ENCODE results near the gene CMIP. TPM values are rescaled to one million over a fixed set of nuclear protein-coding genes. Genes with fewer than 3 reads are reported as not detected.

CMIP gene
- total RNA-seq, 1 experiment from 2014 or later = 1.4 TPM

DNA sequence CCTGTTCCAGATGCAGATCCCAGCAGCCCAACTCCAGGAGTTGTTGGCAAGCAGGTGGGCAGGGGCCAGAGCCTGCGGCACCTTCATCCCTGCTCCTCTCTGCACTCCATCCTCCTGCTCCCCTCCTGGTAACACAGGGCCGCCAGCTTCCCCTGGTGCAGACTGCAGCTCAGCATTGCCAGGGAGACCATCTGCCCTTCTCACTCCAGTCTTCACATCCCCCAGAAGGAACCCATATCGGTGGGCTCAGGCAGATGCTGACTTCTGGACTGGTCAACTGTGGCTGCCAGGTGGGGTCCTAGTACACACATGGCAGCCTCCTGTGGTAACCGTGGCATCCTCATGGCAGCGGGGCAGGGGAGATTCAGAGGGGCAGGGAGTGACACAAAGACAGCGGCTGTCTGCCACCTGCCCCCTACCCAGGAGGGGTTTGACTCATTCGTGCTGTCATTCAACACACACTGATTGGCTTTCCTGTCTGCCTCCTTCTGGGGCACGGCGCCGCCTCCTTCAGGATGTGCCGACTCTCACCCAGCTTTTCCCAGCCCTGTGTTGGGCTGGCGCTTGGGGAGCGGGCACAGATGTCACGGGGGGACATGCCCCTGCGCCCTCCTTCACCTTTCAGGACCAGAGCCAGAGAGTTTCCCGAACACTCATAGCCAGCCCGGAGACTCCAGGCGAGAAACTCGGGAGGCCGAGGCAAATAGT is 120.9 kb downstream of the CMIP start:
- Histone ChIP-seq H3K9me3 (no peaks in the 10 kb centered on the region), H3K27me3 (no peaks in the 10 kb centered on the region), H3K4me3 (no peak overlapping the region), H3K36me3 (no peaks in the 10 kb centered on the region)
- no peak for DNase-seq

DNA sequence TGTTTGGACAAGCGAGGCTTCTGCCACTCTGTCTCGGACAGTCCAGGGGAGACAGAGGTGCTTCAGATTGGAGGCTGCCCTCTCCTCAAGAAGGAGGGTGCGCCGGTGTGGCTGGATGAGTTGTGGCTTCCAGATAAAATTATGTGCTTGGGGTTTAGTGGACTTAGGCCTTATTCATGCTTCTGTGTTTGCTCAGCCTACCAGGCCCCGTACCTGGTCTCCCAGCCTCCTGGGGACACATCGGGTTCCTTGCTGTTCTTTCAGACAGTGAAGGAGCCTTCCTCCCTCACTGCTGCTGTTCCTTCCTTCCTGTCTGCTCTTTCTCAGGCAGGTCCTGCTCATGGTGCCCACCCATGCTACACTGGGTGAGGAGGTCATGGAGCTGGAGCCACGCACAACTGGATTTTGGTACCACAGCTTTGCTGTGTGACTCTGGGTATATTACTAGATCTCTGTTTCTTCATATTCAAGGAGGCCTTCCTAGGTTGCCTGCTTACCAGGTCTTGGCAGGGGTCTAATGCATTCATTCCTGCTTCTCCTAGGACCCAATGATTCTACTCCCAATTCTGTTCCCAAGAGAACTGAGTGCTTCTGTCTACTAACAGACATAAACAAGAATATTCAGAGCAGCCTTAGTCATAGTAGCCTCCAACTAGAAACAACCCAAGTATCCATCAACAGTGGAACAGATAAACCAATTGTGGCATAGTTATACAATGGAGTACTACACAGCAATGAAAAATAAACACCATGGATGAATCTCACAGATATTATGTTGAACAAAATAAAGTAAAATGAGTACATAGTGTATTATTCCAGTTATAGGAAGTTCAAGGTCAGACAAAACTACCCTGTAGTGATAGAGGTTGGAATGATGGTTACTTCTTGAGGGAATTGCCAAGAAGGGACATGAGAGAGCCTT is 121.7 kb downstream of the CMIP start:
- Histone ChIP-seq H3K36me3 (no peaks in the 10 kb centered on the region), H3K27me3 (no peaks in the 10 kb centered on the region), H3K9me3 (no peaks in the 10 kb centered on the region), H3K4me3 (no peak overlapping the region)
- no peak for DNase-seq

DNA sequence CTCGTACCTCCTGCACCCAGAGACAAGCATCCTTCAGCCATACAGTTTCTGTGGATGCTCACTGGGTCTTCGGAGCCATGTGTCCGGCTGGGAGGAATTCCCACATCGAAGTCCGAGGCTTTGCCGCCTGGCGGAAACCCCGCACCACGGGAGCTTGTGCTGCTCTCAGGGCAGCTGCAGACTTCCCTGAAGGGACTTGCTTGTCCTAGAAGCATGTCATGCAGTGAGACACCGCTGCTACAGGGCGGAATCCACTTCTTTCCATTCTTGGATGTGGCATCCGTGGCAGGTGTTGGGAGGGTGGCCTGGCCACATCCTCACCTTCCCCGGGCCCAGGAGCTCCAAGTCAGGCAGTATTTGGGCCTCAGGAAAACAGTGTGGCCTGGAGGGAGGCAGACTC is 122.5 kb downstream of the CMIP start:
- Histone ChIP-seq H3K36me3 (no peaks in the 10 kb centered on the region), H3K27me3 (no peaks in the 10 kb centered on the region)
- DNase-seq = no peak

DNA sequence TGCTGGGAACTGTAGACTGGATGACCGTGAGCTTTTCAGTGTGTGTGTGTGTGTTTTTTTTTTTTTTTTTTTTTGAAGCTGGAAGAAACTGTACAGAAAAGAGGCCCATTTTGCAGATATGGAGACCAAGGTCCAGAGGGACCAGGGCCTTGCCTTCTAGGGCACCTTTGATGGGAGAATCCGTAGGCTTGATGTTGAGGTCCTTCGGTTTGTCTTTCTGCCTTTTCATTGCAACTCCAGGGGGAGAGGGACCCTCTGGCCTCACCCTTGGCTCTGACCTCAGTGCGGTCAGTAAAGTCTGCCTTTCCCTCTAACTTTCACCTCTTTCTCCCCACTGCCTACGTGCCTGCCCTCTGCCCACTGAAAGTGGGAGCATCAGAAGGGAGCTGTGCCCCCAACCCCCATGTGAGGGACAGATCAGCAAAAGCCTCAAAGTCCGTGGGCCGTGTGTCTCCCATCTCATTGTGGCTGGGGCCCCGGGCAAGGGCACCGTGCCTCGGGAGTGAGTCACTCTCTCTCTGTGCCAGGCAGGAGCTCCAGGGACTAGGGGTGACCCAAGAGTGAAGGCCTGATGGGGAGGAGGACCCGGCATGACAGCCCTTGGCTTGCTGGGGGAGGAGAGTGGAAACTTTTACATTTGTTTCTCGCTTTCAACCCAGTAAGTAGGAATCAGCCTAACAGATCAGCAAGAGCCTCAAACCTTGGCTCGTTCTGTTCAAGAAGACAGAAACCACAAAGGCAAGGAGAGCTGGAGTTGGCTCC is 123.6 kb downstream of the CMIP start:
- peak; percentile 86 for DNase-seq
- H3K9me3 ChIP-seq = no peaks in the 10 kb centered on the region
- H3K4me3 ChIP-seq = no peak overlapping the region
- H3K36me3 ChIP-seq = no peaks in the 10 kb centered on the region
- no peaks in the 10 kb centered on the region for H3K27me3 ChIP-seq

More for the DNA sequence above, 122.5 kb downstream of the CMIP start:
- Histone ChIP-seq H3K4me3 (no peak overlapping the region), H3K9me3 (no peaks in the 10 kb centered on the region)

DNA sequence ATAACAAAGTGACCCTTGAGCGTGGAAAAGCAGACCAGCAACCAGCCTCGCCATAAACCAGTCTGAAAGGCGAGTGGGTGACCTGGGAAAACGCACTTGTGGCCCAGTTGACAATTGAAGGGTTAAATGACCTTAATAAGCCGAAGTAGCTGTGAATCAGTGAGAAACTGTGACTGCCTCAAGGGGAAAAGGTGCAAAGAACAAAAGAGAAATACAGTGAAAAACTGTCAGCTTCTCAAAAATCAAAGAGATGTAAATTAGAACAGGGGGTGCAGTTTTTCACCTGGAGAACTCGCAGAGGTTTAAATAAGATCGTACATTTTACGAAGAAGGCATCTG is 124.1 kb downstream of the CMIP start:
- H3K36me3 ChIP-seq = no peaks in the 10 kb centered on the region
- H3K9me3 ChIP-seq = no peaks in the 10 kb centered on the region
- H3K27me3 ChIP-seq = no peaks in the 10 kb centered on the region
- H3K4me3 ChIP-seq = no peak overlapping the region
- no peak for DNase-seq

DNA sequence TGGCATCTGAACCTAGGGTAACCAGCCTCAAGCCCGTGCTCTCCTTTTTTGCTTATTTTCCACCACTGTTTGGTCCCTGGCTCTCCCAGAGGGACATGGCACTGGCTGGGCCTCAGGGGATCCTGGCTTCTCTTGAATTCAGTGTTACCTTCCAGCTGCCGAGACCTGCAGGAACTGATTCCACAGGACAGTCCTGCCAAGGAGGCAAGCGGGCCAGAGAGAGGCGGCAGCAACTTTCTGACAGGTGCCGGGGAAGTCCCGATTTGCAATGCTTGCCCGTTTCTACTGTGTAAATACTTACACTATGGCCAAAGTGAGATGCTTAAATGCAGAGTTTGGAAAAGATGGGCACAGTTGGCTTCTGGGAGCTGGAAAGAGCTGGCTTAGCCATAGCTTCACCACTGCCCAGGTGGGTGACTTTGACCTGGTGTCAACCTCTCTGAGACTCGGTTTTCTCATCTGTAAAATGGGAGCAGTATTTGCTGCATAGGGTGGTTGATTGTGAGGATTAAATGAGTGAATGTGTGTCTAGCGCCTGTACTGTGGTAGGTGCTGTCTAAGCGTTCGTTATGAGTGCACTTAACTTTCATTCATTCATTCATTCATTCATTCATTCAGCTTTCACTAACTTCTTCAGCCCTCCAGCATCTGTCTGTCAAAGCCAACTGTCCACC is 124.9 kb downstream of the CMIP start:
- DNase-seq = no peak
- Histone ChIP-seq H3K9me3 (no peaks in the 10 kb centered on the region), H3K36me3 (no peaks in the 10 kb centered on the region), H3K4me3 (no peak overlapping the region), H3K27me3 (no peaks in the 10 kb centered on the region)

DNA sequence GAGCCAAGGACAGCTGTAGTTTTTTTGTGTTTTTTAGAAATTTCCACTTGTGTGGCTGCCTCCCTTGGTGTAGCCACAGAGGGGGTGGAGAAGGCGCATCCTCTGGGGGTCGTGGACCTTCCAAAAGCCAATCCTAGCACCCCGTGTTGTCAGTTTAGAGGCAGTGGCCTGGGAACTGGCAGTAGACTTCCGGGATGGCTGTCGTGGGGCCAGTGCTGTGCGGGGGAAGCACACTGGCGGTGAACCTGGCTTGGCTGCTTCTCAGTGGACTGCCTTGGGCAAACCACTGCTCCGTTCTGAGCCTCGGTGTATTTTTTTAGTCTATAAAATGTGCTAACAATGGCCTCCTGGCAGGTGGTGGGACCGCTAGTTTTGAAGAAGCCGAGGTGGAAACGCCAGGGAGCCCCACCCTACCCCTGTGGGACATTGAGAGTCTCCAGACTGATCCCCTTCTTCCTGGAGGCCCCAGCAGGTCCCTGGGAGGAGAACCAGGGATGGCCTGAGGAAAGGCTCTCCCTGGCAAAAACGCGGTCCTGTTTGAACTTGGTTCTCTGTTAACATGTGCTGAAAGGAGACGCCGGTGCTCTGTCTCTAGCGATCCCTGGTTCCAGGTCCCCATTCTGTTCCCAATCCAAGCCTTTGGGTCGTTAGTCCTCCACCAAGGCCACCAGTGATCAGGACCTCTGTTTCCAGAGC is 125.7 kb downstream of the CMIP start:
- Histone ChIP-seq H3K4me3 (no peak overlapping the region), H3K9me3 (no peaks in the 10 kb centered on the region), H3K27me3 (no peaks in the 10 kb centered on the region), H3K36me3 (no peaks in the 10 kb centered on the region)
- DNase-seq = no peak

DNA sequence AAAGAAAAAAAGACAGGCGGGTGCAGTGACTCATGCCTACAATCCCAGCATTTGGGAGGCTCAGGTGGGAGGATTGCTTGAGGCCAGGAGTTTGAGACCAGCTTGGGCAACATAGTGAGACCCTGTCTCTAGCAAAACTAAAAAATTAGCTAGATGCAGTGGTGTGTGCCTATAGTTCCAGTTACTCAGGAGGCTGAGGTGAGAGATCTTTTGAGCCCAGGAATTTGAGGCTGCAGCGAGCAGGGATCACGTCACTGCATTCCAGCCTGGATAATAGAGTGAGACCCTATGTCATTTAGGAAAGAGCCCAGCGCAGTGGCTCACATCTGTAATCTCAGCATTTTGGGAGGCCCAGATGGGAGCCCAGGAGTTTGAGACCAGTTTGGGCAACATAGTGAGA is 126.6 kb downstream of the CMIP start:
- Histone ChIP-seq H3K36me3 (no peaks in the 10 kb centered on the region), H3K4me3 (no peak overlapping the region), H3K27me3 (no peaks in the 10 kb centered on the region)

DNA sequence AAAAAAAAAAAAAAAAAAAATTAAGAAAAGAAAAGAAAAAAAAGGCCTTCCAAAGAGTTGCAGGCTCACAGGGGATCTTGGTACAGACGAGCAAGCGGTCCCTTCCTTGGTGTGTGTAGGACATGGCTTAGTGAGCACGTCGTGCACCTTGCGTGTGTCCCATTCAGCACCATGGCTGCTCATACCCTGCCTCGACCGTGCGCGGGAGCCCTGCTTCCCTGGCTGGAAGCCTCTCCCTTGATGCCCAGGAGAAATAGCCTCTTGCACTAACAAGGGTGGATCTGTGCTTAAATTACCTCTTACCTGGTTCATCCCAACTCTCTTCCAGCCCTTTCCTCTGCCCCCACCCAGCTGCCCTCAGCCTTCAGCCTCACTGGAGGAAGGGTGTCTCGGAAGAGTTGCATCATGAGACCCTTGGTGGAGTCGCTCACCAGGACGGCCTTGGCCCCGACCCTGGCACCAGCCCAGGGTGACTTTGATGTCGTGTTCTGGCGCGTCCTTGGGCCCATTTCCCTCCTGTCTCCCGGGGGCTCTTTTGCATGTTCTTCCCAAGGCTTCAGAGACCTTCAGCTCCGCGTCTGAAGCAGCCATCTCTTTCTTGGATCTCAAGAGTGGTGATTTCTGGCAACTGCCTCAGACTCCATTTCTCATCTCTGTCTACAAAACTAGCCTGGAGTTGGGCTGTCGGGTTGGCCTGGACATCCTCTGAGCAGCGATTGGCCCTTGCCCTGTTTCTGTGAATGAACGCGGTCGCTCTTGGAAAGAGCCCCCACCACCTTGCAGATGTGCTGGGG is 127.2 kb downstream of the CMIP start:
- H3K27me3 ChIP-seq = no peaks in the 10 kb centered on the region
- no peaks in the 10 kb centered on the region for H3K36me3 ChIP-seq
- no peaks in the 10 kb centered on the region for H3K9me3 ChIP-seq
- no peak overlapping the region for H3K4me3 ChIP-seq
- DNase-seq = no peak

More for the DNA sequence above, 126.6 kb downstream of the CMIP start:
- H3K9me3 ChIP-seq = no peaks in the 10 kb centered on the region
- no peak for DNase-seq

DNA sequence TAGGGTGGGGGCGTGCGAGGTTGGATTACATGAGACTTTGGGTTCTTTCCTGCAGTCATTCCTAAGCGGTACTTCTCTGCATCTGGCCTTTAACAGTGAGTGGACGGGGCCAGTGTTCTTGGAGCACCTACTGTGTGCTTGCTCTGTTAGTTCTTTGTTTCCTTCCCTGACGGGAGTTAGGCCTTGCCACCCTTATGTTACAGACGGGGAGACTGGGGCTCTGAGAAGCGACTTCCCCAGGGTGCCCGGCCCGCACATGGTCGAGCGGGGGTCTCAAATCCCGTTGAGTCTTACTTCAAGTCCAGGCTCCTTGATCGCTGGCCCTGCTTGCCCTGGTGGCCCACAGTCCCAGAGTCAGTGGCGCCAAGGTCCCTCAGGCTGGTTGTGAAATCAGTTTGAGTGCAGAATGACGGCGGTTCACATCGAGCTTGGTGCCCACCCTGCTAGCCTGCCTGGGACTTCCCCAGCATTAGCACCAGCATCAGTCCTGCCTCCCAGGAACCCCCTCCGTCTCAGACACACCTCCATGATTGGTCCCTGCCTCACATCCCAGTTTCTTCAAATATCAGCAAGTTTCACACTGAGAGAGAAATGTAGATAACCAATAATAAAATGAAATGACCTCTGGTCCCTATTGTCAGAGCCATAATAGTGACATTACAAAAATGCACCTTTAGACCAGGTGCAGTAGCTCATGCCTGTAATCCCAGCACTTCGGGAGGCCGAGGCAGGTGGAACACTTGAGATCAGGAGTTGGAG is 128.0 kb downstream of the CMIP start:
- H3K9me3 ChIP-seq = no peaks in the 10 kb centered on the region
- no peak overlapping the region for H3K4me3 ChIP-seq
- no peaks in the 10 kb centered on the region for H3K36me3 ChIP-seq
- no peaks in the 10 kb centered on the region for H3K27me3 ChIP-seq
- DNase-seq = no peak

DNA sequence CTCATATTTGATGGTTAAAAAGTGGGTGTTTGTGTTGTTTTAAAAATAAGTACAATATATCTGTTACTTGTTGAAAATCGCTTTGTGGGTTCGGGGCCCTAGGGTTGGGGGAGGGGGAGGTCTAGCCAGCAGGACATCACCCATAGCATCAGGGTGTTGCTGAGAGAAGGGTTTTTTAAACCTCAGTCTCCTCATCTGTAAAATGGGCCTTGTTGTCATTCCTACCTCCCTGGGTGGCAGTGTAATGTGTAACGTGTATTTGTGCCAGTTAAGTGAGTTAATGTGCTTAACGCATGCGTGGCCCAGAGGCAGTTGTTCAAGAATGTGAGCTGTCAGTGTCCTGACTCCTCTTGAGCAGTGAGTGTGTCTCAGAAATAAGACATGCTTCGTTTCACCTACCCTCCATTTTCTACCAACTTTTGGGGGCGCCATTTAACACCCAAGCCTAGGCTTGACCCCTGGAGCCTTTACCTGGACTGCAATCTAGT is 129.0 kb downstream of the CMIP start:
- Histone ChIP-seq H3K9me3 (no peaks in the 10 kb centered on the region), H3K27me3 (no peaks in the 10 kb centered on the region), H3K36me3 (no peaks in the 10 kb centered on the region), H3K4me3 (no peak overlapping the region)
- DNase-seq = no peak

DNA sequence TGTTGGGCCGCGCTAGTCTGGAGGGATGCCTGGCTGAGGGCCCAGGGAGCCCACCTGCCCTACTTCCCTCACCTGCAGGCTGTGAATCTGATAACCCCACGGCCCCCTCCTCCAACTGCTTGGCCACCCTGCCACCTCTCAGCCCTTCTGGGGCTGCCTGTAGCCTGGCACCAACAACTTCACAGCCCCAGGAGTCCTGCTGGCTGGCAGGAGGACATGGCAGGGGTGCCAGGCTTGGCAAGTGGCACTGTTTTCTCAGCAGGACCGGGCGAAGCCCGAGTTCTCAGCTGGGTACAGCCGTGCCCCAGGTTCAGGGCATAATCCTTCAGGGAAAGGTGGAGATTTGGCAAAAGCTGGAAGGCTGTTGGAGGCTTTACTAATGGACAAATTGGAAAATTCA is 129.6 kb downstream of the CMIP start:
- DNase-seq = peak; percentile 23
- H3K36me3 ChIP-seq = no peaks in the 10 kb centered on the region
- H3K9me3 ChIP-seq = no peaks in the 10 kb centered on the region
- H3K4me3 ChIP-seq = no peak overlapping the region
- H3K27me3 ChIP-seq = no peaks in the 10 kb centered on the region

DNA sequence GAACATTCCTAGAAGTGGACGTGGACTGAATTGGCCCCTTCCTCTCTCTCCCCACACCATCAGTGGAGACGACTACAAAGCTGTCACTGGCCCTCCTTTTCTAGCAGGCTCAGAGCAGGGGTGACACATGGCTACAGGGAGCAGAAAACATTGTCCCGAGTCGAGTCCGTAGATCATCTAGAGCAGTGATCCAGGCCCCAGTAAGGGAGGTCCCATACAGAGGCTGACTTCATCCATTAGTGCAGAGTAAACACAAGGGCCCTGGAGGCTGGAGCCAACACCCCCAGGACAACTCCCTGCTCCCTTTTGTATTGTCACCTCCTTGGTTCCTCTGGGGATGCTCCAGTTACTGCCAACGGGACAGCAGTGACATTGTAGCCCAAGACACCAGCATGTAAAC is 130.7 kb downstream of the CMIP start:
- Histone ChIP-seq H3K27me3 (no peaks in the 10 kb centered on the region), H3K4me3 (no peak overlapping the region), H3K9me3 (no peaks in the 10 kb centered on the region), H3K36me3 (no peaks in the 10 kb centered on the region)
- no peak for DNase-seq

DNA sequence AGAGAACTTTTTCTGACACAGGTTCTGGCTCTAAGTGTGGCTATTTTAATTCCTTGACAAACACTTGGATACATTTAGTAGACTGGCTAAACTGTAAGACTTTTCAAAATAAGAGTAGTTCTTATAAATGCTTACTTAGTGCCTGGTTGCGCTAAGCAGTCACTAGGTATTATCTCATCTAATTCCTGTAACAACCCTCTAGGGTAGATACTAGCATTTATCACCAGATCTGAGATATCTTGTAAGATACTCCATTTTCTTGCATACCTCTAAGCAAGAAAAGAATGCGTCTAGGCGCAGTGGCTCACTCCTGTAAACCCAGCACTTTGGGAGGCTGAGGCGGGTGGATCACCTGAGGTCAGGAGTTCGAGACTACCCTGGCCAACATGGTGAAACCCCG is 131.2 kb downstream of the CMIP start:
- Histone ChIP-seq H3K4me3 (no peak overlapping the region), H3K27me3 (no peaks in the 10 kb centered on the region), H3K36me3 (no peaks in the 10 kb centered on the region), H3K9me3 (no peaks in the 10 kb centered on the region)
- DNase-seq = no peak

DNA sequence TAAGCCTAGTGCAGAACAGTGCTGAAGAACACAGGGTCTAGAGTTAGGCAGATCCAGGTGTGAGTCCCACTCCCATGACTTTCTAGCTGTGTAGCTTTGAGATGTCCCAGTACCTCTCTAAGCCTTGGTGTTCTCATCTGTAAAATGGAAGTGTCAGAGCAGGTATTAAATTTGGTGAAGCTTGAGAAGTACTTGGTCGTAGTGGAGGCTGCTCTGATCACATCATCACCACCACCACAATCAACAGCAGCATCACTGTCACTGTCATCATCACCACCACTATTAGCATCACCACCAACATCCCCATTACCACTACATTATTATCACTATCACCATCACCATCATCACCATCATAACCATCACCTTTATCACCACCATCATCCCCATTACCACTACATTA is 132.1 kb downstream of the CMIP start:
- H3K27me3 ChIP-seq = no peaks in the 10 kb centered on the region
- H3K4me3 ChIP-seq = no peak overlapping the region
- H3K9me3 ChIP-seq = no peaks in the 10 kb centered on the region
- no peak for DNase-seq
- no peaks in the 10 kb centered on the region for H3K36me3 ChIP-seq

Data from MG63 (cell line).